ENCODE data around the gene LMF1. TPM values are rescaled to one million over a fixed set of nuclear protein-coding genes. Genes with fewer than 3 reads are reported as not detected.

The LMF1 gene
- total and polyA plus RNA-seq, 2 of the 4 experiments (the other 2 are of a cell fraction), result 7.7 to 13.1 TPM

GRCh38 chr16:995087-995486 lies 24.3 kb upstream of the LMF1 start:
- no peaks in the 10 kb centered on the region for H3K36me3 ChIP-seq (ENCODE audit: control insufficient read depth, insufficient read depth, low read length)
- no peak overlapping the region for H3K56ac ChIP-seq (ENCODE audit: extremely low read depth, insufficient read depth, low read length)
- ChIA-PET POLR2A (ENCODE audit: unreplicated experiment) (no interaction called here), CTCF (no interaction called here)
- no peaks in the 10 kb centered on the region for H3K9me1 ChIP-seq (ENCODE audit: insufficient read depth, low read length)
- H3K14ac ChIP-seq (replicated peaks; ENCODE audit: low read depth, low read length), result no peak overlapping the region
- no CpG with 5 or more reads among the region's 3 CpGs for WGBS, 2 experiments (ENCODE audit: extremely low coverage in 2 of 2, insufficient read length in 1 of 2)
- H2BK120ac ChIP-seq (ENCODE audit: low read depth, low read length), result no peak overlapping the region
- in situ Hi-C loops (cut with MboI; ENCODE audit: low sequenced_read_pairs) (no loop called here), dilution Hi-C loops (cut with HindIII; ENCODE audit: low sequenced_read_pairs, unreplicated experiment) (no loop called here), intact Hi-C loops (cut with micrococcal nuclease) (no loop called here)
- ATAC-seq (ENCODE audit: low read depth), result no peak
- no peak overlapping the region for H4K91ac ChIP-seq (ENCODE audit: insufficient read depth, low read depth, low read length)
- no peak overlapping the region for H3K4me2 ChIP-seq (ENCODE audit: low read depth, low read length)
- no peaks in the 10 kb centered on the region for H3K4me1 ChIP-seq (ENCODE audit: control insufficient read depth, insufficient read depth, low read length)
- no peak overlapping the region for H3K27ac ChIP-seq (ENCODE audit: insufficient read depth, low read length)
- H3K4me3 ChIP-seq (ENCODE audit: insufficient read depth, low read depth, low read length), result no peak overlapping the region
- no peak overlapping the region for H3K9ac ChIP-seq (ENCODE audit: low read depth, low read length)
- no peak overlapping the region for H4K8ac ChIP-seq (ENCODE audit: low read depth in 2 of 2, low read length in 2 of 2)
- H3K23ac ChIP-seq (ENCODE audit: low read depth, low read length), result no peak overlapping the region
- peak; percentile 24 for DNase-seq
- H3K18ac ChIP-seq (ENCODE audit: low read depth, low read length), result no peak overlapping the region
- H2AK9ac ChIP-seq (replicated peaks; ENCODE audit: low read depth, low read length, poor library complexity), result no peak overlapping the region
- H2AFZ ChIP-seq (replicated peaks; ENCODE audit: low read length, poor library complexity), result peak overlapping the region; percentile 29
- H2BK5ac ChIP-seq (ENCODE audit: low read depth, low read length, poor library complexity, severe bottlenecking), result no peak overlapping the region
- H3K79me1 ChIP-seq (ENCODE audit: low read depth in 1 of 2, low read length in 2 of 2), result no peaks in the 10 kb centered on the region
- no peaks in the 10 kb centered on the region for H4K20me1 ChIP-seq (ENCODE audit: insufficient read depth, low read length)
- H2BK15ac ChIP-seq (ENCODE audit: low read depth, low read length), result no peak overlapping the region
- H4K5ac ChIP-seq (ENCODE audit: low read depth, low read length), result no peak overlapping the region
- peaks cover 42% of the 10 kb centered on the region for H3K27me3 ChIP-seq (ENCODE audit: control insufficient read depth, insufficient read depth, low read length)
- H3K4ac ChIP-seq (ENCODE audit: low read depth, low read length), result no peak overlapping the region
- BruUV-seq (replicated peaks), result no TSS peak
- H2BK20ac ChIP-seq (ENCODE audit: low read depth, low read length), result no peak overlapping the region
- TF ChIP-seq ELK1 (IDR thresholded peaks at IDR 0.05; ENCODE audit: borderline replicate concordance, low read depth, low read length) (no peak), POLR2A (IDR thresholded peaks at IDR 0.05; ENCODE audit: low read depth, low read length) (no peak), CHD1 (IDR thresholded peaks at IDR 0.05; ENCODE audit: low read depth, low read length) (no peak), RCOR1 (IDR thresholded peaks at IDR 0.05; ENCODE audit: insufficient replicate concordance, low read length) (no peak), FOS (IDR thresholded peaks at IDR 0.05; ENCODE audit: low read depth, low read length) (no peak), MXI1 (IDR thresholded peaks at IDR 0.05; ENCODE audit: borderline replicate concordance, low read depth, low read length) (no peak), MAZ (IDR thresholded peaks at IDR 0.05; ENCODE audit: borderline replicate concordance, low read depth, low read length) (no peak), RAD21 (IDR thresholded peaks at IDR 0.05; ENCODE audit: low read length) (no peak), CTCF (conservative IDR thresholded peaks at IDR 0.05; ENCODE audit: low read depth, low read length) (no peak), USF2 (IDR thresholded peaks at IDR 0.05; ENCODE audit: low read depth, low read length) (no peak), BHLHE40 (IDR thresholded peaks at IDR 0.05; ENCODE audit: low read depth, low read length) (no peak), MAFK (IDR thresholded peaks at IDR 0.05; ENCODE audit: low read depth, low read length) (no peak), SMC3 (IDR thresholded peaks at IDR 0.05; ENCODE audit: low read depth, low read length) (no peak), CEBPB (IDR thresholded peaks at IDR 0.05; ENCODE audit: low read depth, low read length) (no peak), NFE2L2 (IDR thresholded peaks at IDR 0.05; ENCODE audit: low read depth, low read length) (no peak)
- peaks cover 27% of the 10 kb centered on the region for H3K9me3 ChIP-seq (ENCODE audit: control insufficient read depth, insufficient read depth, low read length)
- no peak overlapping the region for H2AK5ac ChIP-seq (ENCODE audit: low read depth, low read length)
